Adrenal gland (tissue), 12 donors: ENCODE measurements around the gene DNAH9. TPM values are rescaled to one million over a fixed set of nuclear protein-coding genes. Genes with fewer than 3 reads are reported as not detected.
"Not testable (repeated sequence)": the region's sequence is repeated elsewhere in the genome, so short reads cannot be mapped to it uniquely, and the experiment has no call there.

ENCODE experiments used
- DNase-seq, 7 donors: peaks; one replicate each; pipeline ENCODE4 v3.0.0-alpha.2; 2019 to 2020
- H3K27ac ChIP-seq, 5 donors: fragments of 200-600 bp; sonication (generic) in 4 of 5; 1 replicate in 3 of 5; 2 replicates in 2 of 5; pipeline versions ENCODE4 v1.5.1 to v1.8.0; 2016 to 2020; ENCODE audit warnings: mild to moderate bottlenecking in 1 of 5
- H3K27me3 ChIP-seq: fragments of 200-600 bp; 2 replicates; pipeline ENCODE4 v1.8.0; 2021
- H3K36me3 ChIP-seq, 2 donors: fragments of 200-600 bp; replicated peaks in 1 of 2; 1 replicate in 1 of 2; 2 replicates in 1 of 2; pipeline versions ENCODE4 v1.5.1 to v1.8.0; 2018 to 2022
- H3K4me1 ChIP-seq, 2 donors: fragments of 200-600 bp; replicated peaks in 1 of 2; 1 replicate in 1 of 2; 2 replicates in 1 of 2; pipeline versions ENCODE4 v1.5.1 to v1.8.0; 2018 to 2021
- H3K4me3 ChIP-seq, 4 donors: fragments of 200-600 bp; sonication (generic) in 3 of 4; one replicate each; pipeline ENCODE4 v1.5.1; 2016 to 2018
- H3K9me3 ChIP-seq, 3 donors: fragments of 200-600 bp; sonication (generic) in 1 of 3; replicated peaks in 1 of 3; 1 replicate in 2 of 3; 2 replicates in 1 of 3; pipeline versions ENCODE4 v1.5.1 to v1.8.0; 2016 to 2021
- POLR2A ChIP-seq, 2 donors: fragments of 450-650 bp; IDR thresholded peaks; one replicate each; pipeline ENCODE4 v1.6.1; 2017; ENCODE audit warnings: antibody characterized with exemption in 2 of 2, mild to moderate bottlenecking in 2 of 2, moderate library complexity in 1 of 2
- WGBS, 4 donors: extraction: QIAGEN DNeasy Blood & Tissue Kit in 2 of 4; methylation state at CpG; one replicate each; pipeline versions ENCODE4 v1.1.5 to v1.1.7; 2013 to 2017; 5-methylcytosine and 5-hydroxymethylcytosine counted together
- intact Hi-C, 2 donors: fragments of 100-400 bp; cut with DNase I; formaldehyde crosslinking; loops; one replicate each; pipeline versions ENCODE4 v1.14.1 to v1.15.0; 2022 to 2023
- polyA plus RNA-seq, 3 donors: library from polyadenylated mRNA; stranded (reverse); fragments of 200-250 nt in 2 of 3; fragments of 350-450 nt in 1 of 3; fragmentation: Illumina TruSeq in 1 of 3; extraction: RNeasy Lipid Tissue Mini Kit (QIAGEN cat#74804) in 1 of 3; gene quantifications; one replicate each; pipeline ENCODE4 v1.2.3, GENCODE V29; 2013 to 2014
- total RNA-seq, 9 donors: library from RNA; depleted of rRNA in 4 of 9; stranded (reverse); fragments of >200 nt in 4 of 9; fragments of 120-200 nt in 1 of 9; fragmentation: NEBNext Ultra II Directional in 1 of 9; extraction: Animal tissue kit (Norgen Biotek cat#: 25700) in 1 of 9; gene quantifications; one replicate each; pipeline versions ENCODE4 v1.1.0 to v1.2.4, GENCODE V29; 2013 to 2023
- TF ChIP-seq, protein P1 (sequence below), 6 experiments: fragments of 450-650 bp in 4 of 6; fragments of 200-600 bp in 2 of 6; sonication (generic) in 1 of 6; IDR thresholded peaks; 1 replicate in 5 of 6; 2 replicates in 1 of 6; pipeline versions ENCODE4 v1.5.1 to v1.8.0; 2016 to 2021; ENCODE audit warnings: antibody characterized with exemption in 6 of 6, mild to moderate bottlenecking in 2 of 6, moderate library complexity in 1 of 6
- donor health status: healthy with polysubstance abuse.
- donor health status: Bipolar disorder and iron deficiency.
- donor health status: DM: yes; HTN: yes; CAD: no.
- donor health status: DM: no; HTN: no; CAD: no.
- donor health status: DM: no; HTN: no; CAD: no.
- donor health status: DM: yes; HTN: yes; CAD: no.

The DNAH9 gene
- total and polyA plus RNA-seq, 12 donors: 0.28 to 3.5 (median 1.2) TPM

DNA sequence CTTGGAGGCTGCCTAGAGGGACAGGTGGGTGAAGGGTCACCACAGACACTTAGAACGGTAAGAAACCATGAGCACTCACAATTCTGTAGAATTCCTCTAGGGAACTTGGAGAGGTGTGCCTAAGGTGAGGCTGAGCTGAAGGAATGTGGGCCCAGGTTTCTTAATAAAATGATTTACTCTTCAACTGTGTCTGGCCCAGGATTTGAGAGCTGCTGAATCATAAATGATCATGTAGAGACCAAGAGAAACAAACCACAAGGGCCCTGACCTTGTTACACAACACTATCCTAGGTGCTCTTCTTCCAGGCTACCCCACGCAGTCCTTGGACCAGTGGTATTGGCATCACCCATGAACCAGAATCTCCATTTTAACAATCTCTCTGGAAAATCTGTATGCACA lies 371.3 kb downstream of the DNAH9 start:
- H3K9me3 ChIP-seq: no peaks in the 10 kb centered on the region
- H3K27me3 ChIP-seq: no peaks in the 10 kb centered on the region
- WGBS, 4 donors: 93 to 97% (median 96%) methylated on average over 2 of the region's 2 CpGs
- H3K4me1 ChIP-seq: no peaks in the 10 kb centered on the region
- TF ChIP-seq, protein P1, sequence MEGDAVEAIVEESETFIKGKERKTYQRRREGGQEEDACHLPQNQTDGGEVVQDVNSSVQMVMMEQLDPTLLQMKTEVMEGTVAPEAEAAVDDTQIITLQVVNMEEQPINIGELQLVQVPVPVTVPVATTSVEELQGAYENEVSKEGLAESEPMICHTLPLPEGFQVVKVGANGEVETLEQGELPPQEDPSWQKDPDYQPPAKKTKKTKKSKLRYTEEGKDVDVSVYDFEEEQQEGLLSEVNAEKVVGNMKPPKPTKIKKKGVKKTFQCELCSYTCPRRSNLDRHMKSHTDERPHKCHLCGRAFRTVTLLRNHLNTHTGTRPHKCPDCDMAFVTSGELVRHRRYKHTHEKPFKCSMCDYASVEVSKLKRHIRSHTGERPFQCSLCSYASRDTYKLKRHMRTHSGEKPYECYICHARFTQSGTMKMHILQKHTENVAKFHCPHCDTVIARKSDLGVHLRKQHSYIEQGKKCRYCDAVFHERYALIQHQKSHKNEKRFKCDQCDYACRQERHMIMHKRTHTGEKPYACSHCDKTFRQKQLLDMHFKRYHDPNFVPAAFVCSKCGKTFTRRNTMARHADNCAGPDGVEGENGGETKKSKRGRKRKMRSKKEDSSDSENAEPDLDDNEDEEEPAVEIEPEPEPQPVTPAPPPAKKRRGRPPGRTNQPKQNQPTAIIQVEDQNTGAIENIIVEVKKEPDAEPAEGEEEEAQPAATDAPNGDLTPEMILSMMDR (IDR thresholded peaks at IDR 0.05): no peak
- TF ChIP-seq POLR2A (IDR thresholded peaks at IDR 0.05): no peak
- intact Hi-C loops: no loop called here
- H3K36me3 ChIP-seq: no peaks in the 10 kb centered on the region
- H3K27ac ChIP-seq: no peak overlapping the region
- no peak overlapping the region for H3K4me3 ChIP-seq
- no peak for DNase-seq

- intact Hi-C loops, H3K27ac ChIP-seq, H3K4me3 ChIP-seq, H3K36me3 ChIP-seq, DNase-seq, H3K9me3 ChIP-seq, H3K4me1 ChIP-seq, H3K27me3 ChIP-seq: not testable (repeated sequence)
- 95 to 97% (median 97%) methylated on average over 18 to 19 of the region's 19 CpGs for WGBS, 4 donors
Observed at GRCh38 chr17:11972741-11973140, 374.5 kb downstream of the DNAH9 start.

DNA sequence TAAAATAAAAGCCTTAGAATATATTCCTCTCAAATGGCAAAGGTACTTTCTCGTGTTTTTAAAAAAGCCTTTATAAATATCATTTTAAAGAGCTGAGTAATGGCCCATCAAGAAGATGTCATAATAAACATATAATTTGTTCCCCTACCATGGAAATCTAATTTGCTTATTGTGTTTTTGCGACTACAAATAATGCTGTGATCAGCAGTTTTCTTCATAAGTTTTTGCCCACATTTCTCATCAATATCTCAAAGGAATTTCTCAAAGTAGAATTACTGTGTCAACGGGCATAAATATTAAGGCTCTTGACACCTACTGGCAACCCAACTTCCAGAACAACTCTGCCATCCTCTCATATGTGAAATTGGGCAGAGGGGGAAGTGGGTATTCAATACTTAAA lies 381.5 kb downstream of the DNAH9 start:
- TF ChIP-seq, protein P1 (IDR thresholded peaks at IDR 0.05): no peak
- TF ChIP-seq POLR2A (IDR thresholded peaks at IDR 0.05): no peak
- intact Hi-C loops: no loop called here
- DNase-seq: no peak
- Histone ChIP-seq H3K36me3 (peaks cover 0 to 22% of the 10 kb centered on the region in 2 donors), H3K9me3 (no peaks in the 10 kb centered on the region), H3K27me3 (no peaks in the 10 kb centered on the region), H3K4me3 (no peak overlapping the region), H3K4me1 (no peaks in the 10 kb centered on the region), H3K27ac (no peak overlapping the region)
- WGBS, 4 donors: 91 to 93% (median 92%) methylated on average over 3 of the region's 3 CpGs

GRCh38 chr17:11980813-11981212 lies 382.5 kb downstream of the DNAH9 start:
- Histone ChIP-seq H3K27ac (no peak overlapping the region), H3K36me3 (peaks cover 0 to 22% of the 10 kb centered on the region in 2 donors), H3K4me3 (no peak overlapping the region), H3K27me3 (no peaks in the 10 kb centered on the region), H3K4me1 (no peaks in the 10 kb centered on the region), H3K9me3 (no peaks in the 10 kb centered on the region)
- no peak for TF ChIP-seq POLR2A (IDR thresholded peaks at IDR 0.05)
- TF ChIP-seq, protein P1 (IDR thresholded peaks at IDR 0.05): no peak
- DNase-seq: no peak
- WGBS, 4 donors: 73 to 99% (median 74%) methylated on average over 2 of the region's 2 CpGs
- intact Hi-C loops: no loop called here

GRCh38 chr17:11981862-11982261 lies 383.6 kb downstream of the DNAH9 start:
- Histone ChIP-seq H3K36me3 (peaks cover 0 to 22% of the 10 kb centered on the region in 2 donors), H3K27me3 (no peaks in the 10 kb centered on the region), H3K9me3 (no peaks in the 10 kb centered on the region), H3K4me3 (no peak overlapping the region), H3K27ac (no peak overlapping the region), H3K4me1 (no peaks in the 10 kb centered on the region)
- 92 to 98% (median 94%) methylated on average over 4 of the region's 4 CpGs for WGBS, 4 donors
- intact Hi-C loops: no loop called here
- no peak for DNase-seq
- TF ChIP-seq, protein P1 (IDR thresholded peaks at IDR 0.05): no peak
- TF ChIP-seq POLR2A (IDR thresholded peaks at IDR 0.05): no peak
